ENCODE measurements around the gene MED12.
A peak's percentile ranks its signal among the peaks of the same experiment; 100 is the strongest.
"Not testable (repeated sequence)": the region's sequence is repeated elsewhere in the genome, so short reads cannot be mapped to it uniquely, and the experiment has no call there.

Gene MED12

GRCh38 chrX:71166461-71166860 lies 48.1 kb downstream of the MED12 start:
- DNase-seq, result no peak

DNA sequence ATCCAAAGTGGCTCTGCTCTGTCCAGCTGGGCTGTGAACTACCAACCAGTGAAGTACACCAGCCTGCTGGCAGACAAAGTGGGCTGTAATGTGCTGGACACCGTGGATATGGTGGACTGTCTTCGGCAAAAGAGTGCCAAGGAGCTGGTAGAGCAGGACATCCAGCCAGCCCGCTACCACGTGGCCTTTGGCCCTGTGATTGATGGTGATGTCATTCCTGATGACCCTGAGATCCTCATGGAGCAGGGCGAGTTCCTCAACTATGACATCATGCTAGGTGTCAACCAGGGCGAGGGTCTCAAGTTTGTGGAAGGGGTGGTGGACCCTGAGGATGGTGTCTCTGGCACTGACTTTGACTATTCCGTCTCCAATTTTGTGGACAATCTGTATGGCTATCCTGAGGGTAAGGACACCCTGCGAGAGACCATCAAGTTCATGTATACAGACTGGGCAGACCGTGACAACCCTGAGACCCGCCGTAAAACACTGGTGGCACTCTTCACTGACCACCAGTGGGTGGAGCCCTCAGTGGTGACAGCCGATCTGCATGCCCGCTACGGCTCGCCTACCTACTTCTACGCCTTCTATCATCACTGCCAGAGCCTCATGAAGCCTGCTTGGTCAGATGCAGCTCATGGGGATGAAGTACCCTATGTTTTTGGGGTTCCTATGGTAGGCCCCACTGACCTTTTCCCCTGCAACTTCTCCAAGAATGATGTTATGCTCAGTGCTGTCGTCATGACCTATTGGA lies 48.8 kb downstream of the MED12 start:
- no peak for DNase-seq

- DNase-seq, result no peak
Observed at GRCh38 chrX:71168134-71168533, 49.7 kb downstream of the MED12 start.

- no peak for DNase-seq
Observed at GRCh38 chrX:71169586-71169985, 51.2 kb downstream of the MED12 start.

GRCh38 chrX:71170660-71171059 lies 52.3 kb downstream of the MED12 start:
- DNase-seq, result no peak

DNA sequence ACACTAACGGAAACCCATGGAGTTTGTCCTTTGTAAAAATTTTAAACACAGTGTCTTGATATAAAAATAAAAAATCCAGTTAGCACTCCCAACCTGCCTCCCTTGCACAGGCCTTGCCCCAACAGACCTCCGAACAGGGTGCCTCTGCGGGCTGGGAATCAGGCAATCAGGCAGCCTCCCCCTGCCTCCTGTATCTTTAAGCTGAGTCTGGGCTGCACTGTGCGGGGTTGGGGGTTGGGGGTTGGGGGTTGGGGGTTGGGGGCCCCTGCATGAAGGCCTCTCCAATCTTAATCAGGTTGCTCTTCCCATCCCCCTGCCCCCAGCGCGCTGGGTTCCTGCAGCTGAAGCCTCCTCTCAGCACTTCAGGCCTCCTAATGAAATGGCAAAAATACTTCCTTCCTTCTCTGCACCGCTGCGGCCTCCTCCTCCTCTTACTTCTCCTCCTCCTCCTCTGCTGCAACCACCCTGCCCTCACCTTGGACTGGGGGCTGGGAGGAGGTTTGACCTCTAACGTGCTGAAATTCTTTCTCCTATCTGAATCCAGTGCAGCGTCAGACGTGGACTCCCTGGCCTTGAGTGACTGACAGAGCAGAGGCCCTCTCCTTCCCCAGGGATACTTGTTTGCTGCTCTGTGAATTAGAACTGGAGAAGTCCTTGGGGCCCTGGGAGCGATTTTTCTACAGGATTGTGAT lies 52.9 kb downstream of the MED12 start:
- no peak for DNase-seq

DNA sequence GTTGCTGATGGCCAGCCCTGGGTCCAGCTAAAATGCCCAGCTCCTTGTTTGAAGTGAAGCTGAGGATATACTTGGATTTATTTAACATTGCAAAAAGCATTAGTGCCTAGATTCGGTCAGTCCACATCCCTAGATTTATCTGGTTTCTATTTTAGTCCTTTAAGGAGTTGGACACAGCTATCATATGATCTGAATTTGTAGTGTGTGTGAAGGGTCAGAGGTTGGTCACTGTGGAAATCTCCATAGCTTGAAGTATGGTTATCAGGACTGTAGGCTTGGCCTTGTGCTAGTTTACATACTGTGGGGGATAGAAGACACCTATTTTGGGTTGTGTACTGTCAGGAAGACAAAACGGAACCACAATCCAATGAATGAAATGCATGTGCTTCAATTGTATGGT lies 55.0 kb downstream of the MED12 start:
- no peak for DNase-seq

GRCh38 chrX:71174795-71175194 lies 56.4 kb downstream of the MED12 start:
- DNase-seq, result no peak

GRCh38 chrX:71175531-71175930 lies 57.1 kb downstream of the MED12 start:
- no peak for DNase-seq

- DNase-seq, result no peak
Observed at GRCh38 chrX:71177327-71177726, 58.9 kb downstream of the MED12 start.

DNA sequence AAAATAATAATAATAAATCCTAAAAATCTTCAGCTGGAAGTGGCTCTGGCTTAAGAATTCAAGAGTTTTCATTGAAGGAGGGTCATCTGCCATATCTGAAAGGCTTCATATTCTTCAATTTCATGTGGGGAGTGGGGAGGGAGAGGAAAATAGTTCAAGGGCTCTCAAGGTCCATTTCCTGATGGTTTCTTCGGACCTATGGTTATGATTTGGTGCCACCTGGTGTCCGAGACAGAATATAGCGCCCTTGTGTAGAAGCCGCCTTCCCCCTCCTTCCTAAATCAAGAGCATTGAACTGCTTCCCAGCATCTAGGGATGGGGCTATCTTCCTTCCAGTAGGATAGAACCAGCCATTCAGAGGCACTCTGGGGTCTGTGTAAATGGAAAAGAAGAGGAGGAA lies 60.5 kb downstream of the MED12 start:
- DNase-seq, result peak; percentile 55

GRCh38 chrX:71180579-71181265 lies 62.3 kb downstream of the MED12 start:
- not testable (repeated sequence) for DNase-seq

DNA sequence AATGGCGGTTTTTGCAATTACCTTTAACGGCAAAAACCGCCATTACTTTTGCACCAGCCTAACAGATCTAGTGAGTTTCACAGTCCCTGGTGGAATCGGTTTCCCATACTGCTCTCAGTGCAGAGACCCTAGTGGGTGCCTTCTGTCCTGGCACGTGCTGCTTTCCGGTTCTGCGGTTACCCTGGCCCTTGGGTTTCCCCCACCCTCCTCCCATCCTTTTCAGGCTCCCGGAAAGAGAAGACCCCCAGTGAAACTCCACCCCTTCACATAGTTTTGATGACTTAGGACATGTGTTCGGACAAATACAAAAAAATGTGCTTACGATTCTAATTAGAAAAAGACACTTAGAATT lies 63.1 kb downstream of the MED12 start:
- DNase-seq, result peak; percentile 51

DNA sequence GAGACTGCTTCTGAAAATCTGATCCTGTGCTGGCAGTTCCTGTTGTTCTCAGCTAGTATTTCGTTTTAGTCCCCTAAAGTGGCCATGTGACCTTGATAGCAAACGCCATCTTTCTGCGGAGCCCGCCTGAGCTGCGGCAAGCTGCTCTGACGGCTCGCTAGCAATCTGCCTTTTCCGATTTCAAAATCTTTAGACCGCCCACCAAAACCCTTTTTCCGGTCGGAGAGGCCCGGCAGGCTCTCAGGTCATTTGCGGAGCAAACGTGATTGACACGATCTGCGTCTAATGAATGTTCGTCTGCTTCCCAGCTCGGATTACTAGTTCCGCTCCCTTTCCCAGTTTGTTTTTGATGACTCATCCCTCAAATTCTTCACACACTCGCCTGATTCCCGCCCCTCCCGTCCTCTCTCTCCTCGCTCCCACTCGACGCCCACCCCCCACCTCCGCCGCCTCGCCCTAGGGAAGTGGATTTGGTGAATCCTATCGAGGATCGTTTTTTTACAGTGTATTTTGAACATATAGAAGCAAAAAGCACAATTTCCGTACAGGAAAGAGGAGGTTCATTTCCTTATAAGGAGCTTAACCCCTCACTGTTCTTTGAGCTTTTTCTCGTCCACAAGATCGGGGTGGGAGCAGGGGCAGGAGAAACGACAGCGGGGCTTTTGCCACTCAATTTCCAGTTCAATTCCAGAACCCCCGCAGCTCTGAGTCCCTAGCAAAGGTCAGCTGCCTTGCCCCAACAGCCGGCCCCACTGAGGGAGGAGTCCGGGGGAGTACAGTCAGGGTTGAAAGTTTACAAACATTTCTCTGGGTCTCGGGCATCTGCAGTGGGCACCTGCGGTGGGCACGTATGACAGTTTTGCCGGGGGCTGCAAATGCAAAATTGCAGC lies 63.8 kb downstream of the MED12 start:
- DNase-seq, result peak; percentile 92

- no peak for DNase-seq
Observed at GRCh38 chrX:71182871-71183270, 64.5 kb downstream of the MED12 start.

- DNase-seq, result no peak
Observed at GRCh38 chrX:71183341-71183740, 64.9 kb downstream of the MED12 start.

- no peak for DNase-seq
Observed at GRCh38 chrX:71184092-71184491, 65.7 kb downstream of the MED12 start.

- DNase-seq, result no peak
Observed at GRCh38 chrX:71184803-71185495, 66.6 kb downstream of the MED12 start.

DNA sequence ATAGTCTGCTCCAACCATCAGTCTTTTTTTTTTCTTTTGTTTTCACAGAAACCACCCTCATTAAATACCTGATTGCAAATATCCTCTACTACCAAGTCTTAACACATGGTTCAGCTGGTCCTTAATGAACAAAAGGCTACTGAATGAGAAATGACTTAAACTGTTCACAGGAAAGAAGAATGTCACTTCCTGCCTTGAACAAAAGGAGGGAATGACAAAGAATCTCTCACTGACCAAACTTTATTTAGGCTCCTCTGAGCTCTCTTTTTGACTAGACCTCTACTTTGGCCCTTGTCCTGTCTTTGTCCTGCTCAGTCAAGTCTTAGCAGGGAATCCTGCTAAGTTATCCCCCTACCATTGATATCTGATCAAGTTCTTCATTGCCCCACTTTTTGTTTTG lies 72.9 kb downstream of the MED12 start:
- DNase-seq, result no peak

Measured in CD4-positive, alpha-beta T cell treated with Interleukin-4 for 4 hours (primary cell).